Measurements from ENCODE around the gene MACC1. TPM values are rescaled to one million over a fixed set of nuclear protein-coding genes. Genes with fewer than 3 reads are reported as not detected.

The MACC1 gene
- polyA plus RNA-seq, 1 experiment: not detected

DNA sequence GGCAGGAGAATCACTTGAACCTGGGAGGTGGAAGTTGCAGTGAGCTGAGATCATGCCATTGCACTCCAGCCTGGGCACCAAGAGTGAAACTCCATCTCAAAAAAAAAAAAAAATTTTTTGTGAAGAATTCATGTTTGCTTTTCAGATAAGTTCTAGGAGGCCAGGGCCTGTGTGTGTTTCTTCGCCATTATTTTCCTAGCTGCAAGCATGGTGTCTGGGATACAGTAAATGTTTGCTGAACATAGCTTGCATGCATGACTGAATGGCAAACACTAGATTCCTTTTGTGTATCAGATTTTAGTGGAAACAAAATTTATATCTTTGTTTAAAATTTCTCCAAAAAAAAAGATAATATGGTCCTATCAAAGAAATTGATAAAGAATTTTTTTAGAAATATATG, 9.7 kb upstream of the MACC1 start:
- TF ChIP-seq, protein P1, sequence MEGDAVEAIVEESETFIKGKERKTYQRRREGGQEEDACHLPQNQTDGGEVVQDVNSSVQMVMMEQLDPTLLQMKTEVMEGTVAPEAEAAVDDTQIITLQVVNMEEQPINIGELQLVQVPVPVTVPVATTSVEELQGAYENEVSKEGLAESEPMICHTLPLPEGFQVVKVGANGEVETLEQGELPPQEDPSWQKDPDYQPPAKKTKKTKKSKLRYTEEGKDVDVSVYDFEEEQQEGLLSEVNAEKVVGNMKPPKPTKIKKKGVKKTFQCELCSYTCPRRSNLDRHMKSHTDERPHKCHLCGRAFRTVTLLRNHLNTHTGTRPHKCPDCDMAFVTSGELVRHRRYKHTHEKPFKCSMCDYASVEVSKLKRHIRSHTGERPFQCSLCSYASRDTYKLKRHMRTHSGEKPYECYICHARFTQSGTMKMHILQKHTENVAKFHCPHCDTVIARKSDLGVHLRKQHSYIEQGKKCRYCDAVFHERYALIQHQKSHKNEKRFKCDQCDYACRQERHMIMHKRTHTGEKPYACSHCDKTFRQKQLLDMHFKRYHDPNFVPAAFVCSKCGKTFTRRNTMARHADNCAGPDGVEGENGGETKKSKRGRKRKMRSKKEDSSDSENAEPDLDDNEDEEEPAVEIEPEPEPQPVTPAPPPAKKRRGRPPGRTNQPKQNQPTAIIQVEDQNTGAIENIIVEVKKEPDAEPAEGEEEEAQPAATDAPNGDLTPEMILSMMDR (IDR thresholded peaks at IDR 0.05; ENCODE audit: insufficient read depth, low read depth, low read length): no peak
- CTCF ChIA-PET: no interaction called here

DNA sequence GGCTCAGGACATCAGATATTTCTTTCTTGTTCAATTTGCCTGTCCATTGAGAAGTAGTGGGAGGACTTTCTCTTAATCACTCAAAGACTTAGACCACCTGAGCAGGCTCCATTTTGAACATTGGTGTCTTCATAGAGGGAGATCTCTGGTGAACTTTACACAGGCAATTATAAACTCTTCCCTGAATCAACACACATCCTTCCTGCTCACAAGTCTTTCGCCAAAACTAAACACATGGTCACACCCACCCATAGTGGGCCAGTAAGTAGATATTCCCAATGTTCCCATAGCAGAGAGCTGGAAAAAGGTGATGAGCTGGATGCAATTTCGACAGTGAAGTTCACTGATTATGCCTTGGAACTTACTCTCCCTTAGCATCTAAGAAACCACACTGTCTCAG, 8.2 kb upstream of the MACC1 start:
- H3K36me3 ChIP-seq (ENCODE audit: control insufficient read depth, insufficient read depth, low read length): no peaks in the 10 kb centered on the region
- H3K4me3 ChIP-seq (ENCODE audit: low read depth, low read length): no peak overlapping the region
- TF ChIP-seq, protein P1 (IDR thresholded peaks at IDR 0.05; ENCODE audit: insufficient read depth, low read depth, low read length): no peak
- ChIA-PET CTCF (interaction anchor here (1.0 kb wide), 1 partner anchor 21 kb away, joined by 3 read pairs; no protein-coding TSS in a partner anchor), POLR2A (no interaction called here)
- H3K27me3 ChIP-seq (ENCODE audit: control insufficient read depth, insufficient read depth, low read length): no peaks in the 10 kb centered on the region
- no peak for DNase-seq (ENCODE audit: low read depth)

More for the DNA sequence above, 9.7 kb upstream of the MACC1 start:
- no peak overlapping the region for H3K4me3 ChIP-seq (ENCODE audit: low read depth, low read length)
- no peaks in the 10 kb centered on the region for H3K27me3 ChIP-seq (ENCODE audit: control insufficient read depth, insufficient read depth, low read length)
- POLR2A ChIA-PET: no interaction called here
- DNase-seq (ENCODE audit: low read depth): no peak
- H3K36me3 ChIP-seq (ENCODE audit: control insufficient read depth, insufficient read depth, low read length): no peaks in the 10 kb centered on the region

DNA sequence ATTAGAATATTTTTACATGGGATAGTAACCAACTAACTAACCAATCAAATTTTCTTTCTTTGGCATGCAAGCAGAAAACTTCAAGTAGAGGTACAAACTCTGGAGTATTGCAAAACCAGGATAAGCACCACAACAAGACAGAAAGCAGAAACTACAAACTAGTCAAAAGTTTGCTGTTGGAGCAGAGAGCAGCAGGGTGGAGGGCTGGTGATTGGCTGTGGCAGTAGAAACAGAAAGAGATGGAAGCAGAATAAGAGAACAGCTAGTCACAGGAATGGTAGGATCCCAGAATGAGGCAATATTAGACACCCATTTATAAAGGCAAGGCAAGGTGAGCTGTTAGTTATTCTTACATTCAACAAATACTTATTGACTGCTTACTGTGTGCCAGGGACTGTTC, 6.8 kb upstream of the MACC1 start:
- CTCF ChIA-PET: interaction anchor here (1.0 kb wide), 1 partner anchor 21 kb away, joined by 3 read pairs; no protein-coding TSS in a partner anchor

DNA sequence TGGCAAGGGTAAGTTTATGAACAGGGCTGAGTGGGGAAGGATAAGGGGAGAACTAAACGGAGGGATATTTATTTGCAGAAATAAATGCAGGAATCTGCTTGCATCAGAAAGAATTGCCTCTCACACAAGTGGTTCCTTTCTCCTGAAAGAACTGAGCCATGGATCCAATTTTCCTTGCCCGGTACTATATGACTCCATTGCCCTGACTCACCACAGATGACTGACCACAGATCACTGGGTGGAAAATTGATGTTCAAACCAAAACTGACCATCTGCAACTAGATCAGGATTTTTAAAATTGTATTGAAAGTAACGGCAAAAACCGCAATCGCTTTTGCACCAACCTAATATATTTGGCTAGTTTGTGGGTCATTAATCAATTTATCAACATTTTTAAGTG, 6.2 kb upstream of the MACC1 start:
- TF ChIP-seq, protein P1 (IDR thresholded peaks at IDR 0.05; ENCODE audit: insufficient read depth, low read depth, low read length): no peak
- no peak for DNase-seq (ENCODE audit: low read depth)
- no peak overlapping the region for H3K4me3 ChIP-seq (ENCODE audit: low read depth, low read length)
- no peaks in the 10 kb centered on the region for H3K27me3 ChIP-seq (ENCODE audit: control insufficient read depth, insufficient read depth, low read length)
- ChIA-PET CTCF (no interaction called here), POLR2A (no interaction called here)
- no peaks in the 10 kb centered on the region for H3K36me3 ChIP-seq (ENCODE audit: control insufficient read depth, insufficient read depth, low read length)

More for the DNA sequence above, 6.8 kb upstream of the MACC1 start:
- Histone ChIP-seq H3K27me3 (ENCODE audit: control insufficient read depth, insufficient read depth, low read length) (no peaks in the 10 kb centered on the region), H3K4me3 (ENCODE audit: low read depth, low read length) (no peak overlapping the region), H3K36me3 (ENCODE audit: control insufficient read depth, insufficient read depth, low read length) (no peaks in the 10 kb centered on the region)
- DNase-seq (ENCODE audit: low read depth): no peak
- TF ChIP-seq, protein P1 (IDR thresholded peaks at IDR 0.05; ENCODE audit: insufficient read depth, low read depth, low read length): no peak
- POLR2A ChIA-PET: no interaction called here

DNA sequence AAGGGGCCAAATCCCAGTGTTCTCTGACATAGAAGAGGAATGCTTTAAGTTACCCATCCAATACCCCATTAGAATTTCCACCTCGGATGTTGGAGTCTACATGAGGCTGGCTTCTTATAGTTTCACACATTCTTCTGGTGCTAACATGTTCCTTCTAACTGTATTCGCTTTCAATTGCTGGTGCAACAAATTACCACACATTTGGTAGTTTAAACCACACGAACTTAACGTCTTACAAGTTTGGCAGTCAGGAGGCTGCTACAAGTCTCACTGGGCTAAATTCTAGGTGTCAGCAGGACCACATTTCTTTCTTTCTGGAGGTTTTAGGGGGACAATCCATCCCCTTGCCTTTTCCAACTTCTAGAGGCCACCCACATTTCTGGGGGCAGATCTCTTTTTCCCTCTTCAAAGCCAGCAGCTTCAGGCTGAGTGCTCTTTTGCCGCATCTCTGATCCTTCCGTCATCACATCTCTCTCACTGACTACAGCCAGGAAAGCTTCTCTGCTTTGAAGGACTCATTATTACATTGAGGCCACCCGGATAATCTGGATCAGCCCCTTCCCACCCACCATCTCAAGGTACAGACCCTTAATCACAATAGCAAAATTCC, 5.1 kb upstream of the MACC1 start:
- ChIA-PET CTCF (interaction anchor here (1.0 kb wide), 1 partner anchor 88 kb away, joined by 3 read pairs; no protein-coding TSS in a partner anchor), POLR2A (no interaction called here)
- no peaks in the 10 kb centered on the region for H3K36me3 ChIP-seq (ENCODE audit: control insufficient read depth, insufficient read depth, low read length)
- TF ChIP-seq, protein P1 (IDR thresholded peaks at IDR 0.05; ENCODE audit: insufficient read depth, low read depth, low read length): no peak
- DNase-seq (ENCODE audit: low read depth): no peak
- H3K27me3 ChIP-seq (ENCODE audit: control insufficient read depth, insufficient read depth, low read length): no peaks in the 10 kb centered on the region
- no peak overlapping the region for H3K4me3 ChIP-seq (ENCODE audit: low read depth, low read length)

Measured in BJ (cell line).